M059J (cell line): ENCODE measurements around the gene LATS2. TPM values are rescaled to one million over a fixed set of nuclear protein-coding genes. Genes with fewer than 3 reads are reported as not detected.

ENCODE experiments used
- DNase-seq: peaks from one replicate; pipeline ENCODE4 v3.0.0-alpha.2; 2012; ENCODE audit warnings: low read depth
- total RNA-seq: library from RNA; depleted of rRNA; stranded (reverse); fragments of >200 nt; shearing (Covaris generic); gene quantifications from 2 replicates; pipeline ENCODE4 v1.2.3, GENCODE V29; 2014

The LATS2 gene
- total RNA-seq, 1 experiment from 2014 or later, result 9.9 TPM

DNA sequence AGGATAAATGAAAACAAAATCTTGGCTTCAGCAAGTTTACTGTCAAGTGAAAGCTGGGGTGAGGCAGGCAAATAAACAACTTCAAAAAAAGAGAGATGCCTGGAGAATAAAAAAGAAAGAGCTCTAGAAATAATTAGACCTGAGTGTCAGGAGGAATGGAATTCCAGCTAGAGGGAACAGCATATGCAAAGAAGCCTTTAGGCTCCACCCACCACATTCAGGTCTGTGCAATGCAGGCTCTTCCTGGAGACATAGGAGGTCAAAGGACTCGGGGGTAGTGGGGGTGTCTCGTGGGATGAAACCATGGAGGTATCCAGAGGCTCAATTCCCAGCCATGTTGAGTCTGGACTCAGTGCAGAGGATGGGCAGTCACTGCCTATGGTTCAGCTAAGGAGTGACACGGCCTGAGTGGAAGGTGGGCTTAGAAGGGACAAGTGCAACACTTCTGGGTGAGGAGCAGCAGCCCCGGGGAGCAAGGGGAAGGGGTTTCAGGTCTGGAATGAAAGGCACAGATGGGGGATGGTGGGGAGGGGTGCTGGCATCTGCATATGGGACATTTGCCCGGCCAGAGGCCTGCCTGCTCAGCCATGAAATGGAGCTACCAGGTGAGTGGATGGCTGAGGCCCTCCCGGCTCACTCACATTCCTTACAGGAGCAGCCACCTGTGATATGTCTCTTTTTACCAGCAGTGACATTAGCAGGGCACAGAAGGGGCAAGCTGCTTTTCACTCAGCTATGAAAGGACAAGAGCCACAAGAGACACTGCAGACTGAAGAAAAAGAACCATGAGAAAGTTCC, 12.3 kb downstream of the LATS2 start:
- no peak for DNase-seq

DNA sequence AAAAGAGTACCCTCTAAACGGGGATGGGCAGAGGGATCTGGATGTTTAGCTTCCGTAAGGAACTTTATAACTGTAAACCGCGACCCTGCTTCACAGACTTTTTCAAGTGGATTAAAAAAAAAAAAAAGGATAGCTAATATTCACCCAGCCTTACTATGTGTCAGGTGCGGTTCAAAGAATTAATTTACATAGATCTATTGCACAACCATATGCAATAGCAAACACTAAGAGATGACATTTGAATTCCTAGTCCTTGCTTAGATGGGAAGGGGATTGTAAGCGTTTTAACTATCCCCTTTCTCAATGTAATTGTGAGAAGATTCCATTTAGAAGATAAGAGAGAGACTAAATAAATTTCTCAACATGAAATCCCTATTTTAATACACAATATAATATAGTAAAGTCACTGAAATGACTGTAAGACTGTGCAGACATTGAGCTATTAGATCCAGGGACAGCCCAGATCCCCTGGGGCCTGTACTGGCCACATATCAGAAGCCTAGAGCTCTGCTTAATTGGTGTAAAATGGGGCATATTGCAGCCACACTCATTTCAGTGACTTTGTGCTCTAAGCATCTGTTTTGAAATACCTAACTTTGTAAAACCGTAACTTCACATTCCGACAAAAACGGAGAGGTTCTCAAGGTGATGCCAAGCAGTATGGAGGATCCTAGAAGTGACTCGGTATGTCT, 13.6 kb downstream of the LATS2 start:
- no peak for DNase-seq

DNA sequence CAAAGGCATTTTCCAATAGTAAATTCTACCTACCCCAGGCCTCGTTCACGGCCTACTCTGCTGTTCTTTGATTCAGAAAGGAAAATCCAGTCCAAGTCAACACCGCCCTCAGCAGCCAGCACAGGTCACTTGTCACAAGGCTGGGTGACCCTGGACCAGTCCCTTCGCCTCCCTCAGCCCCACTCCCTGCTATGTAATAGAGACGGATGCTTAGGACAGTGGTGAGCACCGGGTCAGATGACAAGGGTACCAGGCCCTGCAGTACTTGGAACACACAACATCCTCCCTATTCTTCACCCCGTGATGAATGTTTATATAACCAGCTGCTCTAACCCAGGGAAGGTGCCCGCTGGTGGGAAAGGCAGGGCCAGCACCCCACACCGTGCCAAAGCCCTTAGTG, 14.3 kb downstream of the LATS2 start:
- no peak for DNase-seq

GRCh38 chr13:21046203-21046602, 15.2 kb downstream of the LATS2 start:
- no peak for DNase-seq

- DNase-seq, result no peak
These were observed 16.3 kb downstream of the LATS2 start for GRCh38 chr13:21045100-21045499.

- peak; percentile 29 for DNase-seq
These were observed 17.5 kb downstream of the LATS2 start for GRCh38 chr13:21043898-21044297.

GRCh38 chr13:21040120-21040826, 21.1 kb downstream of the LATS2 start:
- no peak for DNase-seq

DNA sequence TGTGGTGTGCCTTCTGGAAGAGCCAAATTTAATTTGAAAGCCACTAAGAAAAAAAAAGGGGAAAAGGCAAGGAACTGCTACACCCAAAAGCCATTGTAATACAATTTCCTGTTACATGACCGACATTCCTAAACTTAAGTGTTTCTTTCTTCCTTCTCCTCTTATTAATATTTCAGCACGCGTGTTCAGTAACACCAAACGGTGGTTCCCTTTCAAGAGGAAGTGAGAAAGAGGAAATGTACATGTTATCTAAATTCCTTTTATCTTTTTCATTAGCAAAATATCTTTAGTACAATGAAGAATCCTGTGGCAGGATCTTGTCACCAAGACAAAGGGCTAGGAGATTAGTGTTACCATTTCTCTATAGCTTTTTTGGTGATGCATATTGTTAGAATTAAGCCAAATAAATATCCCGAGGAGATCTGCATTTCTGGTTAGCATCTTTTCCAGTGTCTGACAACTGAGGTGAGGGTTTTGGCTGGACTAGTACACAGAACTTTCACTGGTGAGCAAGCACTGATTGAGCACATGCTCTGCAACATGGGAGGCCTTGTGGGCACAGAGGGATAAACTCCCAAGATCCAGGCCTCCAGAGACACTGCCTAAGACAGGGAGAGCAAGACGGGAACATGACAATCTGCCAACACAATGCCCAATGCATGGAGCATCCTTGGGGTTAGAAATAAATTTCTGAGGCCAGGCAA, 22.1 kb downstream of the LATS2 start:
- no peak for DNase-seq

DNA sequence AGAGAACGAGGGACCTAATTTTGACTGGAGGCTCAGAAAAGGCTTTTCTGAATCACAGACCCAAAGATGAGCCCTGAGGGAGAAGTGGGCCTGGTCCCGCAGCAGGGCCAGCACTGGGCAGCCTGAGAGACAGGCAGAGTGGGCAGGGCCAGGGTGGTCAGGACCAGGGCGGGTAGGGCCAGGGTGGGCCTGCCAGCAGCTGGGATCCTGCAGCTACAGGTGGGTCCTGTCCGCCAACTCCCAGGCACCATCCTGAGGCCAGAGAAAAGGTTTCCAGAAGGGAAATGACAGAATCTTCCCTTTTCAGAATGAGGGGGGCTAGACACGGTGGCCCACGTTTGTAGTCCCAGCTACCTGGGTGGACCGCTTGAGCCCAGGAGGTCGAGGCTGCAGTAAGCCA, 23.7 kb downstream of the LATS2 start:
- DNase-seq, result no peak

DNA sequence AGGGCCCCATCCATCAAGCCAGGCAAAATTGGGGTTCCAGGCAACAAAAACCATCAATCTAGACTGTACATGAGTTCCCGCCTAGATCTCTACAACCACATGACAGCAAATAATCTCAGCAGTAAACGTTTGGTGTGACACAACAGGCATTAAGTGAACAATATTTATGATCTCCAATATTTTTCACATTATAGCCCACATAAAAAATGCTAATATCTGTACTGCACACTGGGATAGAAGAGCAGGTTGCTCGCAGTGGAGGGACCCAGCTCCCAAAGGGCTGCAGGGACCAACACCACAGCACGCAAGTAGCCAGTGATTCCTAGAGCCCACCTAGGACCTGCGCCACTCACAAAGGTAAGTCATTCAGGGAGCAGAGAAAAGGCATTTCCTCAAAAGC, 25.9 kb downstream of the LATS2 start:
- no peak for DNase-seq

DNA sequence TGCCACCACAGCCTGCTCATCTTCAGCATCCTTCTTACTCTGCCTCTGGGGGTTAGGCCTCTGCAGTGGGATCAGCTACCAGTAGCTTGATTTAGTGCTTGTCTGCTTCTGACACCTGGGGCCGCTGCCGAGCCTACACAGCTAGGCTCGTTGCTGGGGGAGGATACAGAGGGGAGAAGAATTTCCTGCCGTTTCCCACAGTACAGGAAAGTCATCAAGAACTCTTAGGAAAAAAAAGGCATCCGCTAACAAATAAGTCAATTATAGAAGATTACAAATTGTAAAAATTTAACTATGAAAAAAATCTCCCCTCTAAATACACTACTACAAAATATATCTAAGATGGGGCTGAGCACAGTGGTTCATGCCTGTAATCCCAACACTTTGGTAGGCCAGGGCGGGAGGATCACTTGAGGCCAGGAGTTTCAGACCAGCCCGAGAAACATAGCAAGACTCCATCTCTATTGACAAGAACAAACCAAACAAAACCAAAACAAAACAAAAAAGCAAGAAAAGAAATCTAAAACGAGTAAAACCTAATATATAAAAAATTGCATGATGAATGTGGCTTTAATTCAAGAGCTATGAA, 26.7 kb downstream of the LATS2 start:
- peak; percentile 39 for DNase-seq

DNA sequence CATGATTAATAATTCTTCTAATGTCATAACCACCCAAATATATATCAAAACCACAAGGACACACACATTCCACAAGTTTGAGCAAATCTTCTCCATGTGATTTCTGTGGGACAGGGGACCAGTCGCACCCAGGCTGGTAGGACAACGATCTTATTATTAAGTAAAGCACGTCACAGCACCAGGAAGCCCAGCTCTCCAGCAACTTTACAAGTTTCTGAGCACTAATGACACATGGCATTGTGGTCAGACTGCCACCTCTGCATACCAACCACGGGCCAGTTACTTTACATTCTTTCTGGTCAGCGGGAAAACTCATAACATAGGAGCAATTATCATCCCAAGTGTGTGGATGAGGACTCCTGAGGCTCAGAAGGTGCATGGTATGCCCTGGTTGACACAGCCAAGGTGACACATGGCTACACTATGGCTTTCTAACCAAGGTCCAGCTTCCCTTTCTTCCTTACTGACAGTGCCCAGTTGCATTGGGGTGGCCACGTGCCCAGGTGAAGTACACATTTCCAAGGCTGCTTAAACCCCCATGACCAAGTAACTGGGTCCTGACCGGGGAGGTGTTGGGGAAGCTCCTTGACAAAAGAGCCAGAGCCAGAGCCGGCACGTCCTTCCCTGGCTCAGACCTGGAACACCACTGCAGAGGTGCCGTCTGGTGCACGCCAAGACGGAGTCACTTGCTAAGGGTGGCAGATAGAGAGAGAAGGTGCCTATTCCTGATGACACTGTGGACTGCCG, 27.4 kb downstream of the LATS2 start:
- DNase-seq, result peak; percentile 93

- DNase-seq, result peak; percentile 69
These were observed 28.1 kb downstream of the LATS2 start for GRCh38 chr13:21033212-21033840.

DNA sequence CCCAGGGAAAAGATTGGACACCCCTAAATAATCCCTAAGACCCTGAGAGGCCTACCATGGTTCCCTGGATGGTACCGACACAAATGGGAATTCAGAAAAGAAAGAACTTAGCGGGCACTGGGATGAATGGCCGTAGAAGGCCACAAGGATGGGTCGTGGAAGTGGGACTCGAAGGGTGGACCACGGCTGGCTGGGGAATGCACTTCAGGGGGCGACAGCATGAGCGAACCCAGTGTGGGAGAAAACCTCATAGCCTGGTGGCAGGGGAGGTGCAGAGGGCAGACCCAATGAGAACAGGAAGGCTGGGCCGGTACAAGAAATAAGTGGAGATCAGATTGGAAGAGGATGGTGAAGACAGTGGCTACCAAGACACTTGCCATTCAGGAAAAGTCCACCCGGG, 28.7 kb downstream of the LATS2 start:
- no peak for DNase-seq

DNA sequence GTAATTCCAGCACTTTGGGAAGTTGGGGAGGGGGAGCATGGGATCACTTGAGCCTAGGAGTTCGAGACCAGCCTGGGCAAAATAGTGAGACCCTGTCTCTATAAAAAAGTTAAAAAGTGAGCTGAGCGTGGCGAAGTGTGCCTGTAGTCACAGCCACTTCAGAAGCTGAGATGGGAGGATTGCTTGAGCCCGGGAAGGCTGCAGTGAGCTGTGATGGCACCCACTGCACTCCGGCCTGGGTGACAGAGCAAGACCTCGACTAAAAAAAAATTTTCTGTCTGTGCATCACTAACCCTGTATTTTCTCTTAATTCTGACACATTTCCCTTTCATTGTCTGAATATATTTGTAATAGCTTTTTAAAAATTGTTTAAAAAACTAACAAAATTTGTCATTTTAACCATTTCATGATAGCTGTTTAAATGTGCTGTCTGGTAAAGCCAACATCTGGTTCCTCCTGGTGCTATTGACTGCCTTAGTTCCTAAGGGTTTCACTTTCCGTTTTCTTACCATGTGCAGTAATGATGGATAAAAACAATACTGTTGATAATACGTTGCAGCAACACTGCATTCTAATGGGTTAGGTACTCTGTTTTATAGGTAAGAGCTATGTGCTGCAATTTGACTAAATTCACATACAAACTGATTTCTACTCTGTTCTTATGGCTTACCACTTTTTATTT, 29.7 kb downstream of the LATS2 start:
- no peak for DNase-seq

DNA sequence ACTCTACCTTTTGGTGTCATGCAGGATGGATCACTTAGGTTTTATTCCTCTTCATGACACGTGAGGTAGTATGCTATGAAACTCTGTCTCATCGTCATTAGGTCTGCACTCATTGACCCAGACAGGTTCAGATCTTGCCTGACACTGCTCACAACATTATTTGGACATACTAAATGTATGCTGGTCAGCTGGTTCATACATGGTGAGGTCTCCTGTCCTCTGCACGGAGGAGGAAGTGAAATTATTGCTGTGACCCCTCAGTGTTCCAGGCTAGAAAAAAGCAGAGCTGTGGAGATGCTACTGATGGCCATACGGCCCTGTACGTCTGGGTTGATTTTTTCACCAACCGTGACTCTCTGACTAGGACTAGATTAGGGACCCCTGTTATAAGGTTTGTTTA, 35.8 kb downstream of the LATS2 start:
- no peak for DNase-seq

GRCh38 chr13:21022056-21022979, 39.1 kb downstream of the LATS2 start:
- DNase-seq, result no peak

DNA sequence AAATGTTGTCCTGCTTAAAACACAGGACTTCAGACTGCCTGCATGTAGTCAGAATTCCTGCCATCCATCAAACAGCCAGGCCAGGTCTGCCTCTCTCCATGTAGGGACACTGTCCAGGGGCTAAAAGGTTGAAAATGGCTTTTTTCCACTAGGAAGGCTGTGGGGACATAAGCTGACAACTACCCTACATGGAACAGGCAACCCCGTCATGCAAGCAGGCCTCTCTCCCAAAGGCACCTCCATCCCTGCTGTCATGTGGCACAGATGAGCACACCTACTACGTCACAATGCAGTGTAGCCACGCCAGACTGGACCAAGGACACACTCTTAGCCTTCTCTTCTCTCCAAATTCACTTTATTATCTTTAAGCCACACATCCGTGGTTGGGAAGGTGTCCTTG, 40.8 kb downstream of the LATS2 start:
- no peak for DNase-seq

DNA sequence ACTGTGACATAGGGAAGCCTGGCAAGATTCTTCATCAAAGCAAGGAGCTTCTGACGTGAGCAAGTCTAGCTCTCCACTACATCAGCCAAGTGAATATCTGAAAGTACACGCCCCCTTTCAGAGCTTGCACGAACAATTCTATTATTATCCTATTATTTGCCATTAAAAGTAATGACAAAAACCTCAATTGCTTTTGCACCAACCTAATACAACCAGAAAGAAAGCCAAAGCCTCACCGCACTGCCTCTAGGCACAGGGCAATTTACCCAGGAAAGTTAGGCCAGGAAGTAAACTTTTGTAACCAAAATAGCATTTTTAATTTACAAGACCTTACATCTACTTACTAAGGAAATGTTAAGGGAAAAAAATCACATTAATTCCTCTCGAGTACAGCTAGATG, 41.2 kb downstream of the LATS2 start:
- DNase-seq, result peak; percentile 54
